Upper lobe of right lung (tissue), 1 donor: ENCODE data around the gene BORCS5. TPM values are rescaled to one million over a fixed set of nuclear protein-coding genes. Genes with fewer than 3 reads are reported as not detected.

Source experiments
- ATAC-seq: fragments of 200-7000 bp; cut with Tn5 transposase; one replicate; pipeline ENCODE4 v1.9.1; 2020; ENCODE audit warnings: mild to moderate bottlenecking, moderate library complexity
- DNase-seq: peaks from one replicate; pipeline ENCODE4 v3.0.0-alpha.2; 2020
- H3K27ac ChIP-seq: fragments of 200-600 bp; one replicate; pipeline ENCODE4 v1.8.0; 2022
- H3K27me3 ChIP-seq: fragments of 200-600 bp; one replicate; pipeline ENCODE4 v1.8.0; 2022; ENCODE audit warnings: mild to moderate bottlenecking
- H3K36me3 ChIP-seq: fragments of 200-600 bp; one replicate; pipeline ENCODE4 v1.8.0; 2022
- H3K4me1 ChIP-seq: fragments of 200-600 bp; one replicate; pipeline ENCODE4 v1.8.0; 2022
- H3K4me3 ChIP-seq: fragments of 200-600 bp; one replicate; pipeline ENCODE4 v1.8.0; 2022; ENCODE audit warnings: mild to moderate bottlenecking
- H3K9me3 ChIP-seq: fragments of 200-600 bp; one replicate; pipeline ENCODE4 v1.8.0; 2022
- CTCF ChIP-seq: fragments of 200-600 bp; IDR thresholded peaks from one replicate; pipeline ENCODE4 v1.8.0; 2022; ENCODE audit warnings: antibody characterized with exemption
- intact Hi-C: fragments of 100-400 bp; cut with DNase I; formaldehyde crosslinking; loops from one replicate; pipeline ENCODE4 v1.11.0; 2022
- total RNA-seq: library from RNA; stranded (reverse); fragmentation: NEBNext Ultra II Directional; extraction: Animal tissue kit (Norgen Biotek cat#: 25700); gene quantifications from one replicate; pipeline ENCODE4 v1.2.1, GENCODE V29; 2021
- donor health status: DM: no; HTN: yes; CAD: no; lungs with severe emphysema.

BORCS5 gene
- total RNA-seq, 1 donor from 2014 or later: 14.0 TPM

- no peaks in the 10 kb centered on the region for H3K36me3 ChIP-seq
Measured at GRCh38 chr12:12440784-12441428, 84.0 kb downstream of the BORCS5 start.

GRCh38 chr12:12441429-12441807, 84.5 kb downstream of the BORCS5 start:
- Histone ChIP-seq H3K36me3 (no peaks in the 10 kb centered on the region), H3K4me3 (no peak overlapping the region), H3K4me1 (peaks cover 38% of the 10 kb centered on the region), H3K9me3 (no peaks in the 10 kb centered on the region), H3K27me3 (no peaks in the 10 kb centered on the region), H3K27ac (peak overlapping the region; percentile 72)
- no peak for DNase-seq
- intact Hi-C loops: no loop called here
- TF ChIP-seq CTCF: no peak
- ATAC-seq: no peak

More at GRCh38 chr12:12440784-12441428, 84.0 kb downstream of the BORCS5 start:
- no peaks in the 10 kb centered on the region for H3K27me3 ChIP-seq
- H3K9me3 ChIP-seq: no peaks in the 10 kb centered on the region
- no peak for ATAC-seq
- no peak for TF ChIP-seq CTCF
- H3K27ac ChIP-seq: peak overlapping the region; percentile 72
- H3K4me3 ChIP-seq: no peak overlapping the region
- intact Hi-C loops: no loop called here
- peaks cover 38% of the 10 kb centered on the region for H3K4me1 ChIP-seq
- DNase-seq: no peak

GRCh38 chr12:12441843-12442461, 85.1 kb downstream of the BORCS5 start:
- DNase-seq (no peak), ATAC-seq (no peak)
- peak overlapping the region; percentile 72 for H3K27ac ChIP-seq
- peaks cover 38% of the 10 kb centered on the region for H3K4me1 ChIP-seq
- no peak overlapping the region for H3K4me3 ChIP-seq
- no peaks in the 10 kb centered on the region for H3K9me3 ChIP-seq
- no peaks in the 10 kb centered on the region for H3K36me3 ChIP-seq
- TF ChIP-seq CTCF: no peak
- no peaks in the 10 kb centered on the region for H3K27me3 ChIP-seq
- intact Hi-C loops: no loop called here

GRCh38 chr12:12442548-12443071, 85.7 kb downstream of the BORCS5 start:
- no peak for TF ChIP-seq CTCF
- DNase-seq (no peak), ATAC-seq (no peak)
- Histone ChIP-seq H3K4me1 (peaks cover 38% of the 10 kb centered on the region), H3K27ac (peak overlapping the region; percentile 51), H3K4me3 (no peak overlapping the region), H3K9me3 (no peaks in the 10 kb centered on the region), H3K27me3 (no peaks in the 10 kb centered on the region), H3K36me3 (no peaks in the 10 kb centered on the region)
- intact Hi-C loops: no loop called here

- H3K27ac ChIP-seq: peak overlapping the region; percentile 51
- H3K27me3 ChIP-seq: no peaks in the 10 kb centered on the region
- ATAC-seq (no peak), DNase-seq (no peak)
- H3K36me3 ChIP-seq: no peaks in the 10 kb centered on the region
- peaks cover 38% of the 10 kb centered on the region for H3K4me1 ChIP-seq
- intact Hi-C loops: no loop called here
- TF ChIP-seq CTCF: no peak
- H3K4me3 ChIP-seq: no peak overlapping the region
- H3K9me3 ChIP-seq: no peaks in the 10 kb centered on the region
Measured at GRCh38 chr12:12443431-12443878, 86.6 kb downstream of the BORCS5 start.
